ENCODE results near the gene SLC7A1.

SLC7A1 gene

DNA sequence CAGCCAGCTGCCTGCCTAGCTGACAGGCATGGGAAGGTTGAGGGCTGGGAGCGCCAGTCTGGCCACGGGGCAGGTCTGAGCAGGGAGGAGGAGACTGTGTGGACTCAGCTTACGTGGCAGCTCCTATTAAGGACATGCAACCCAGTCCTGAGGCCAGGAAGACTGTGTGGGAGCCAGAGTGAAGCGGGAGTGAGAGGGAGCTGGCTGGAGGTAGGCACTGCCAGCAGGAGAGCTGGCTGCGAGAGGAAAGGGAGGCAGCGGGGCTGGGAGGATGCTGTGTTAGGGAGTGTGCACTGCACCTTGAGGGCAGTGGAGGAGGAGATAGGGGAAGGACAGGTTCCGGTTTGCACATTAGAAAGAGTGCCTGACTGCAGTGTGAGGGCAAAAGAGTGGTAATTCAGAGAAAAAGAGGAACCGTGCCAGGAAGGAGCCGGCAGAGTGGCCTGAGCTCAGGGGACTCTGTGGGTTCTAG, 99.2 kb downstream of the SLC7A1 start:
- Histone ChIP-seq H3K36me3 (ENCODE audit: low read length) (no peaks in the 10 kb centered on the region), H3F3A (ENCODE audit: insufficient read depth) (no peaks in the 10 kb centered on the region), H3K27me3 (ENCODE audit: low read length) (0 out of 2 replicates have a peak, but pooled peaks cover 3% of the 10 kb centered on the region), H2AFZ (ENCODE audit: low read depth, low read length, severe bottlenecking) (no peak overlapping the region), H3K79me2 (ENCODE audit: insufficient read depth, low read length) (no peaks in the 10 kb centered on the region), H3K9me3 (ENCODE audit: insufficient read depth, low read length) (no peaks in the 10 kb centered on the region), H3K4me2 (ENCODE audit: low read depth, low read length, poor library complexity, severe bottlenecking) (no peak overlapping the region), H4K20me1 (ENCODE audit: low read depth, low read length) (no peaks in the 10 kb centered on the region), H3K4me3 (ENCODE audit: insufficient read depth, low read length, poor library complexity, severe bottlenecking) (no peak overlapping the region), H3K27ac (ENCODE audit: low read depth, low read length) (no peak overlapping the region), H3K9ac (ENCODE audit: low read length) (no peak overlapping the region), H3K9me2 (replicated peaks; ENCODE audit: insufficient read depth, low read length) (no peaks in the 10 kb centered on the region)
- TF ChIP-seq, protein P1, sequence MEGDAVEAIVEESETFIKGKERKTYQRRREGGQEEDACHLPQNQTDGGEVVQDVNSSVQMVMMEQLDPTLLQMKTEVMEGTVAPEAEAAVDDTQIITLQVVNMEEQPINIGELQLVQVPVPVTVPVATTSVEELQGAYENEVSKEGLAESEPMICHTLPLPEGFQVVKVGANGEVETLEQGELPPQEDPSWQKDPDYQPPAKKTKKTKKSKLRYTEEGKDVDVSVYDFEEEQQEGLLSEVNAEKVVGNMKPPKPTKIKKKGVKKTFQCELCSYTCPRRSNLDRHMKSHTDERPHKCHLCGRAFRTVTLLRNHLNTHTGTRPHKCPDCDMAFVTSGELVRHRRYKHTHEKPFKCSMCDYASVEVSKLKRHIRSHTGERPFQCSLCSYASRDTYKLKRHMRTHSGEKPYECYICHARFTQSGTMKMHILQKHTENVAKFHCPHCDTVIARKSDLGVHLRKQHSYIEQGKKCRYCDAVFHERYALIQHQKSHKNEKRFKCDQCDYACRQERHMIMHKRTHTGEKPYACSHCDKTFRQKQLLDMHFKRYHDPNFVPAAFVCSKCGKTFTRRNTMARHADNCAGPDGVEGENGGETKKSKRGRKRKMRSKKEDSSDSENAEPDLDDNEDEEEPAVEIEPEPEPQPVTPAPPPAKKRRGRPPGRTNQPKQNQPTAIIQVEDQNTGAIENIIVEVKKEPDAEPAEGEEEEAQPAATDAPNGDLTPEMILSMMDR (IDR thresholded peaks at IDR 0.05; ENCODE audit: insufficient read depth, low read length, poor library complexity, severe bottlenecking): no peak
- TF ChIP-seq EZH2phosphoT487 (conservative IDR thresholded peaks at IDR 0.05; ENCODE audit: low read length): no peak

DNA sequence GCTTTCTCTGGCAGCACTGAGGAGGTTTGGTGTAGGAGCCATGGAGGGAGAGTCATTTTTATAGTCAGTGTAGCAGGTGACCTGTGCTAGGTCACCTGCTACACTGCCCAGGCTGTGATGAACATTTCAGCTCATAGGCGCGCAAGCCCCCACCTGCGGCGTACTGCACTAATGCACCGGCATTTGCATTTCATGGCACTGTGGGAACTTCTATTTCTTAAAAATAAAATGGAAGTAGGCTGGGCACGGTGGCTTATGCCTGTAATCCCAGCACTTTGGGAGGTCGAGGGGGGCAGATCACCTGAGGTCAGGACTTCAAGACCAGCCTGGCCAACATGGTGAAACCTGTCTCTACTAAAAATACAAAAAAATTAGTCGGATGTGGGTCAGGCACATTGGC, 101.0 kb downstream of the SLC7A1 start:
- Histone ChIP-seq H3K9me2 (replicated peaks; ENCODE audit: insufficient read depth, low read length) (no peaks in the 10 kb centered on the region), H3K9ac (ENCODE audit: low read length) (no peak overlapping the region), H3K79me2 (ENCODE audit: insufficient read depth, low read length) (no peaks in the 10 kb centered on the region), H3K9me3 (ENCODE audit: insufficient read depth, low read length) (no peaks in the 10 kb centered on the region), H3K4me2 (ENCODE audit: low read depth, low read length, poor library complexity, severe bottlenecking) (no peak overlapping the region), H2AFZ (ENCODE audit: low read depth, low read length, severe bottlenecking) (no peak overlapping the region), H3K36me3 (ENCODE audit: low read length) (no peaks in the 10 kb centered on the region), H3K27ac (ENCODE audit: low read depth, low read length) (no peak overlapping the region), H3K4me3 (ENCODE audit: insufficient read depth, low read length, poor library complexity, severe bottlenecking) (no peak overlapping the region), H4K20me1 (ENCODE audit: low read depth, low read length) (no peaks in the 10 kb centered on the region), H3K27me3 (ENCODE audit: low read length) (0 out of 2 replicates have a peak, but pooled peaks cover 3% of the 10 kb centered on the region), H3F3A (ENCODE audit: insufficient read depth) (no peaks in the 10 kb centered on the region)
- TF ChIP-seq, protein P1 (IDR thresholded peaks at IDR 0.05; ENCODE audit: insufficient read depth, low read length, poor library complexity, severe bottlenecking): no peak
- TF ChIP-seq EZH2phosphoT487 (conservative IDR thresholded peaks at IDR 0.05; ENCODE audit: low read length): no peak

DNA sequence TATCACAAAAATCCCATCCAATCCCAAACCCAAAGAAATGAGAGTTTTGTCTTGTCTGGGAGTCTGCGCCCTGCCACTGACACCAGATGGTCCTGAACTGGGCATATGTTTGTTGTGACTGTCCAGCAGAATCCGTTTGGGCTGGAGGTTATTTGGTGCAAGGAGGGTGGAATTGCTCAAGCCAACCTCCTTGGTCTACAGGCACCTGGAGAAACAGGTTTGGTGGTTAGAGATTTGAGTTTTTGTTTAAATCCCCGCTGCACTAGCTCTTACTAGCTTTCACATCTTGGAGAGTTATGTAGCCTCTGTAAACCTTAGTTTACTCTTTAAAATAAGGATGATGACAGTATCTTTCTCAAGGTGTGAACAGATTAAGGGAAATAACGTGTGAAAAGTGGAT, 101.7 kb downstream of the SLC7A1 start:
- Histone ChIP-seq H3K4me2 (ENCODE audit: low read depth, low read length, poor library complexity, severe bottlenecking) (no peak overlapping the region), H3F3A (ENCODE audit: insufficient read depth) (no peaks in the 10 kb centered on the region), H3K36me3 (ENCODE audit: low read length) (no peaks in the 10 kb centered on the region), H3K4me3 (ENCODE audit: insufficient read depth, low read length, poor library complexity, severe bottlenecking) (no peak overlapping the region), H3K79me2 (ENCODE audit: insufficient read depth, low read length) (no peaks in the 10 kb centered on the region), H2AFZ (ENCODE audit: low read depth, low read length, severe bottlenecking) (no peak overlapping the region), H4K20me1 (ENCODE audit: low read depth, low read length) (no peaks in the 10 kb centered on the region), H3K9me2 (replicated peaks; ENCODE audit: insufficient read depth, low read length) (no peaks in the 10 kb centered on the region), H3K27me3 (ENCODE audit: low read length) (0 out of 2 replicates have a peak, but pooled peaks cover 3% of the 10 kb centered on the region), H3K9me3 (ENCODE audit: insufficient read depth, low read length) (no peaks in the 10 kb centered on the region), H3K9ac (ENCODE audit: low read length) (no peak overlapping the region), H3K27ac (ENCODE audit: low read depth, low read length) (no peak overlapping the region)
- TF ChIP-seq, protein P1 (IDR thresholded peaks at IDR 0.05; ENCODE audit: insufficient read depth, low read length, poor library complexity, severe bottlenecking): no peak
- TF ChIP-seq EZH2phosphoT487 (conservative IDR thresholded peaks at IDR 0.05; ENCODE audit: low read length): no peak
